ENCODE results near the gene MFAP4. TPM values are rescaled to one million over a fixed set of nuclear protein-coding genes. Genes with fewer than 3 reads are reported as not detected.

The MFAP4 gene
- total RNA-seq, 1 donor, result 3.6 TPM

- Histone ChIP-seq H3K9me3 (ENCODE audit: low read depth, low read length) (no peaks in the 10 kb centered on the region), H3K4me3 (ENCODE audit: insufficient read depth, low read length) (no peak overlapping the region), H3K79me2 (ENCODE audit: insufficient read depth, low read length) (no peaks in the 10 kb centered on the region), H4K20me1 (ENCODE audit: insufficient read depth, low read length) (no peaks in the 10 kb centered on the region), H2AFZ (ENCODE audit: low read length) (no peak overlapping the region), H3K27me3 (ENCODE audit: insufficient read depth, low read length) (no peaks in the 10 kb centered on the region), H3K27ac (ENCODE audit: low read depth, low read length) (no peak overlapping the region), H3K4me2 (ENCODE audit: insufficient read depth, low read length) (no peak overlapping the region), H3K4me1 (ENCODE audit: insufficient read depth, low read length) (no peaks in the 10 kb centered on the region), H3K36me3 (ENCODE audit: insufficient read depth, low read length) (no peaks in the 10 kb centered on the region)
- no peak for TF ChIP-seq CTCF (IDR thresholded peaks at IDR 0.05; ENCODE audit: extremely low read depth, low read depth, low read length)
- DNase-seq (ENCODE audit: insufficient read length, low spot score, missing footprints), result no peak
Measured at GRCh38 chr17:19426631-19427030, 39.6 kb upstream of the MFAP4 start.

- no peak overlapping the region for H3K4me2 ChIP-seq (ENCODE audit: insufficient read depth, low read length)
Measured at GRCh38 chr17:19424934-19425868, 38.2 kb upstream of the MFAP4 start.

GRCh38 chr17:19421926-19422325 is 34.9 kb upstream of the MFAP4 start:
- Histone ChIP-seq H3K36me3 (ENCODE audit: insufficient read depth, low read length) (no peaks in the 10 kb centered on the region), H2AFZ (ENCODE audit: low read length) (no peak overlapping the region), H3K9me3 (ENCODE audit: low read depth, low read length) (no peaks in the 10 kb centered on the region), H3K4me2 (ENCODE audit: insufficient read depth, low read length) (no peak overlapping the region), H3K27me3 (ENCODE audit: insufficient read depth, low read length) (no peaks in the 10 kb centered on the region), H4K20me1 (ENCODE audit: insufficient read depth, low read length) (no peaks in the 10 kb centered on the region), H3K4me3 (ENCODE audit: insufficient read depth, low read length) (no peak overlapping the region), H3K79me2 (ENCODE audit: insufficient read depth, low read length) (no peaks in the 10 kb centered on the region), H3K27ac (ENCODE audit: low read depth, low read length) (no peak overlapping the region), H3K4me1 (ENCODE audit: insufficient read depth, low read length) (peaks cover 16% of the 10 kb centered on the region)
- no peak for DNase-seq (ENCODE audit: insufficient read length, low spot score, missing footprints)
- no peak for TF ChIP-seq CTCF (IDR thresholded peaks at IDR 0.05; ENCODE audit: extremely low read depth, low read depth, low read length)

More at GRCh38 chr17:19424934-19425868, 38.2 kb upstream of the MFAP4 start:
- H3K4me1 ChIP-seq (ENCODE audit: insufficient read depth, low read length), result no peaks in the 10 kb centered on the region
- H4K20me1 ChIP-seq (ENCODE audit: insufficient read depth, low read length), result no peaks in the 10 kb centered on the region
- H3K36me3 ChIP-seq (ENCODE audit: insufficient read depth, low read length), result no peaks in the 10 kb centered on the region
- H3K27me3 ChIP-seq (ENCODE audit: insufficient read depth, low read length), result no peaks in the 10 kb centered on the region
- no peak overlapping the region for H3K27ac ChIP-seq (ENCODE audit: low read depth, low read length)
- TF ChIP-seq CTCF (IDR thresholded peaks at IDR 0.05; ENCODE audit: extremely low read depth, low read depth, low read length), result no peak
- H3K9me3 ChIP-seq (ENCODE audit: low read depth, low read length), result no peaks in the 10 kb centered on the region
- H2AFZ ChIP-seq (ENCODE audit: low read length), result no peak overlapping the region
- no peaks in the 10 kb centered on the region for H3K79me2 ChIP-seq (ENCODE audit: insufficient read depth, low read length)
- H3K4me3 ChIP-seq (ENCODE audit: insufficient read depth, low read length), result no peak overlapping the region
- DNase-seq (ENCODE audit: insufficient read length, low spot score, missing footprints), result peak; percentile 49

- Histone ChIP-seq H3K27ac (ENCODE audit: low read depth, low read length) (no peak overlapping the region), H3K4me1 (ENCODE audit: insufficient read depth, low read length) (peaks cover 16% of the 10 kb centered on the region), H3K9me3 (ENCODE audit: low read depth, low read length) (no peaks in the 10 kb centered on the region), H3K79me2 (ENCODE audit: insufficient read depth, low read length) (no peaks in the 10 kb centered on the region), H3K4me3 (ENCODE audit: insufficient read depth, low read length) (no peak overlapping the region), H4K20me1 (ENCODE audit: insufficient read depth, low read length) (no peaks in the 10 kb centered on the region), H3K27me3 (ENCODE audit: insufficient read depth, low read length) (no peaks in the 10 kb centered on the region), H2AFZ (ENCODE audit: low read length) (no peak overlapping the region), H3K4me2 (ENCODE audit: insufficient read depth, low read length) (no peak overlapping the region), H3K36me3 (ENCODE audit: insufficient read depth, low read length) (no peaks in the 10 kb centered on the region)
- no peak for TF ChIP-seq CTCF (IDR thresholded peaks at IDR 0.05; ENCODE audit: extremely low read depth, low read depth, low read length)
- DNase-seq (ENCODE audit: insufficient read length, low spot score, missing footprints), result no peak
Measured at GRCh38 chr17:19421219-19421618, 34.2 kb upstream of the MFAP4 start.
